T-helper 17 cell (primary cell): ENCODE results near the gene SMARCA4. TPM values are rescaled to one million over a fixed set of nuclear protein-coding genes. Genes with fewer than 3 reads are reported as not detected.
"Not testable (repeated sequence)": the region's sequence is repeated elsewhere in the genome, so short reads cannot be mapped to it uniquely, and the experiment has no call there.

Experiments
- ATAC-seq: fragments of 150-1000 bp; cut with Tn5 transposase; 2 replicates; pipeline ENCODE4 v1.10.0; 2021; ENCODE audit warnings: mild to moderate bottlenecking, moderate library complexity
- DNase-seq, 3 donors: peaks; one replicate each; pipeline versions ENCODE4 v3.0.0 to v3.0.0-alpha.2; 2020 to 2021
- H3K9me3 ChIP-seq: one replicate; pipeline ENCODE4 v1.7.0; 2013; ENCODE audit warnings: low read length, mild to moderate bottlenecking; ENCODE audit not compliant: control insufficient read depth, poor library complexity, severe bottlenecking
- H3K27ac Mint-ChIP-seq: one replicate; pipeline ENCODE4 v1.8.0; 2022; ENCODE audit warnings: mild to moderate bottlenecking, moderate library complexity, mixed read lengths
- H3K27me3 Mint-ChIP-seq: one replicate; pipeline ENCODE4 v1.8.0; 2022; ENCODE audit warnings: mixed read lengths
- H3K36me3 Mint-ChIP-seq: one replicate; pipeline ENCODE4 v1.8.0; 2022; ENCODE audit warnings: low read depth, mixed read lengths
- H3K4me1 Mint-ChIP-seq: one replicate; pipeline ENCODE4 v1.8.0; 2022; ENCODE audit warnings: mild to moderate bottlenecking, mixed read lengths
- H3K4me3 Mint-ChIP-seq: one replicate; pipeline ENCODE4 v1.8.0; 2022; ENCODE audit warnings: mild to moderate bottlenecking, moderate library complexity, mixed read lengths
- total RNA-seq, 4 donors: library from RNA in 2 of 4; stranded (reverse) in 2 of 4; gene quantifications; one replicate each; pipeline ENCODE4 v1.2.3 and lab custom pipeline; 2022 to 2026

SMARCA4 gene
- total RNA-seq, 2 donors from 2014 or later, result 93.9 to 94.0 TPM

DNA sequence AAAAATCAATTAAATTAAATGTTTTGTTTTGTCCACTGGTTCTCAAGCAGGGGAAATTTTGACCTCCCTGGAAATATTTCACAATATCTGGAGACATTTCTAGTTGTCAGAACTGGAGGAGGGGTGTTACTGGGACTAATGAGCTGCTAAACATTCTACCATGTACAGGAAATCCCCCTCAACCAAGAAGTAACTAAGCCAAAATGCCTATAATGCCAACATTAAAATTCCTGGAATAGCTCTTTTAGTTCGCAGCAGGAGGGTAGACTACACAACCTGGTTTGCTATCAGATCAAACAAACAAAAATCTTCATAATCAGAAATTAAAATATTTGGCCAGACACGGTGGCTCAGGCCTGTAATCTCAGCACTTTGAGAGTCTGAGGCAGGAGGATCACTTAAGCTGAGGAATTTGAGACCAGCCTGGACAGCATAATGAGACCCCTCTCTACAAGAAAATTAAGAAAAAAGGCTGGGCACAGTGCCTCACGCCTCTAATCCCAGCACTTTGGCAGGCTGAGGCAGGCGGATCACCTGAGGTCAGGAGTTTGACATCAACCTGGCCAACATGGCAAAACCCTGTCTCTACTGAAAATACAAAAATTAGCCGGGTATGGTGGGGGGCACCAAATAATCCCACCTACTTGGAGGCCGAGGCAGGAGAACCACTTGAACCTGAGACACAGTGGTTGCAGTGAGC, 13.7 kb upstream of the SMARCA4 start:
- Mint-ChIP-seq H3K36me3 (no peaks in the 10 kb centered on the region), H3K4me1 (peaks cover 1% of the 10 kb centered on the region), H3K27ac (no peak overlapping the region), H3K27me3 (no peaks in the 10 kb centered on the region), H3K4me3 (no peak overlapping the region)
- ATAC-seq, result no peak
- DNase-seq, result no peak
- no peaks in the 10 kb centered on the region for H3K9me3 ChIP-seq

DNA sequence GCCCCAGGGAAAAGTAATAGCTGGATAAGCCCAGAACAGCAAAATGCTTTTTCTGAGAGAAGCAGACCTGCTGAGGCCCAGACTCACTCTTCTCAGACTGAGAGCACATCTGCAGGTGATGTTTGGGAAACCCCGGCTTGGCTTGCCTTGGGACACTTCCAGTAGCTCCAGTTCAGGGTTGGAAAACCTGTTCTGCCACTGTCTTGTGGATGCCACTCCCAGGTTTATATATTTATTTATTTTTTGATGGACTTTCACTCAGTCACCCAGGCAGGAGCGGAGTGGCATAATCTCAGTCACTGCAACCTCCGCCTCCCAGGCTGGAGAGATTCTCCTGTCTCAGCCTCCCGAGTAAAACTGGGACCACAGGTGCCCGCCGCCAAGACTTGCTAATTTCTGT, 8.0 kb upstream of the SMARCA4 start:
- DNase-seq (no peak), ATAC-seq (no peak)
- no peaks in the 10 kb centered on the region for H3K27me3 Mint-ChIP-seq
- no peaks in the 10 kb centered on the region for H3K36me3 Mint-ChIP-seq
- no peak overlapping the region for H3K4me3 Mint-ChIP-seq
- no peak overlapping the region for H3K27ac Mint-ChIP-seq
- no peaks in the 10 kb centered on the region for H3K9me3 ChIP-seq
- no peaks in the 10 kb centered on the region for H3K4me1 Mint-ChIP-seq

DNA sequence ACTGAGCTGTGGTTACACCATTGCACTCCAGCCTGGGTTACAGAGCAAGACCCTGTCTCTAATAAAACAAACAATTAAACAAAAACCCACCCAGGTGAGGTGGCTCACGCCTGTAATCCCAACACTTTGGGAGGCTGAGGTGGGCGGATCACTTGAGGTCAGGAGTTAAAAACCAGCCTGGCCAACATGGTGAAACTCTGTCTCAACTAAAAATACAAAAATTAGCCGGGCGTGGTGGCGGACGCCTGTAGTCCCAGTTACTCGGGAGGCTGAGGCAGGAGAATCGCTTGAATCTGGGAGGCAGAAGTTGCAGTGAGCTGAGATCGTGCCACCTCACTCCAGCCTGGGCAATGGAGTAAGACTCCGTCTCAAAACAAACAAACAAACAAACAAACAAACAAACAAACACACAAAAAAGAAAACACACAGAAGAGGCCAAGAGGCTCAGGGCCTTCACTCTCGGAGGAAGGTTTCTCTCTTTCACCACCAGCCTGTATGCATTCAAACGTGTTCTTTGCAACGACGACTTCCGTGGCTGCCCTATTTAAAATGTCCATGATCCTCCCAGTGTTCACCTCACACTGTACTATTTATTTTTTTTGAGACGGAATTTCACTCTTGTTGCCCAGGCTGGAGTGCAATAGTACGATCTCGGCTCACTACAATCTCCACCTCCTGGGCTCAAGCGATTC, 1.4 kb upstream of the SMARCA4 start:
- Mint-ChIP-seq H3K4me3 (peak overlapping the region; percentile 88), H3K4me1 (peaks cover 19% of the 10 kb centered on the region), H3K27ac (peak overlapping the region; percentile 86)
- ATAC-seq, H3K36me3 Mint-ChIP-seq, H3K9me3 ChIP-seq, H3K27me3 Mint-ChIP-seq, DNase-seq: not testable (repeated sequence)

DNA sequence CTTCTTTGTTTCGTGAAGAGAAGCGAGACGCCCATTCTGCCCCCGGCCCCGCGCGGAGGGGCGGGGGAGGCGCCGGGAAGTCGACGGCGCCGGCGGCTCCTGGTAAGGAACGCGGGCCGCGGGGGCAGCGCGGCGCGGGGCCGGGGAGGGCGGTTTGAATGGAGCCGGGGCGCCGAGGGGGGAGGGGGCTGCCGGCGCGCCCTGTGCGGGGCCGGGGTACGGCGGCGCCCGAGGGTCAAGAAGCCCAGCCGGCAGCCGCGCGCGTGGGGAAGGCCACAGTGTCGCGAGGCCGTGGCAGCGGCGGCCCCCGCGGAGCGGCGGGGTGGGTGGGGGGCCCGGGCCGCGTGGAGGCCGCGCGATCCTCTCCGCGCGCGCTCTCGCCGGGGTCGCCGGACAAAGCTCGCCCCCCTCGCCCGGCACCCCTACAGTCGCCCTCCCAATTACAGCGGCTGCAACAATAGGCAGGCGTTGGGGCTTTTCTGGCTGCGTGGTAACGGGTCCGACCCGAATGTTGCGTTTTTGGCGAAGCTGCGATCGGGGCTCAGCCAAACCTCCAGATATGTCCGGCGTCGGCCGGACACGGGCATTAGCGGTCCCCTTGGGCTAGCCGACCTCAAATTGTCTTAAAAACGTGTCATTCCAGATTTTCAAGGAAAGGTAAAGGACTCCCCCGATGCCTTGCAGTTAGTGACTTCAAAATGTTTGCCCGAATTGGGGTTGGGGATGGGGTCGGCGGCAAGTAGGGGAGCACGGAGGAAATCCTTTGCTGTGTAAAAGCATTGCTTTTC, 437 bp downstream of the SMARCA4 start:
- H3K27ac Mint-ChIP-seq, result peak overlapping the region; percentile 88
- peak overlapping the region; percentile 88 for H3K4me3 Mint-ChIP-seq
- DNase-seq (no peak), ATAC-seq (no peak)
- H3K9me3 ChIP-seq, result no peaks in the 10 kb centered on the region
- peaks cover 22% of the 10 kb centered on the region for H3K4me1 Mint-ChIP-seq
- no peaks in the 10 kb centered on the region for H3K36me3 Mint-ChIP-seq
- no peaks in the 10 kb centered on the region for H3K27me3 Mint-ChIP-seq

DNA sequence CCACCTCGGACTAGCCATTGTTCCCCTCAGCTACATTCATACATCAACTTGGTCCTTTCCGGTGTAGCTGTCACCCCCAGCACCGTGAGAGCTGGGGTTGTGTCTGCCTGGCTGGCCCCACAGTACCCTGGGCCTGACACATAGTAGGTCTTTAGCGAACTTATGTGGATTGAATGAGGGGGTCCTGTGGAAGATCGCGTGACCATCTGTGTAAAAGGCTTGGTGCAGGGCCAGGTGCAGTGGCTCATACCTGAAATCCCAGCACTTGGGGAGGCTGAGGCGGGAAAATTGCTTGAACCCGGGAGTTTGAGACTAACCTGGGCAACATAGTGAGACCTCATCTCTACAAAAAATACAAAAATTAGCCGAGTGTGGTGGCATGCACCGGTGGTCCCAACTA, 2.0 kb downstream of the SMARCA4 start:
- DNase-seq, result no peak
- no peaks in the 10 kb centered on the region for H3K9me3 ChIP-seq

DNA sequence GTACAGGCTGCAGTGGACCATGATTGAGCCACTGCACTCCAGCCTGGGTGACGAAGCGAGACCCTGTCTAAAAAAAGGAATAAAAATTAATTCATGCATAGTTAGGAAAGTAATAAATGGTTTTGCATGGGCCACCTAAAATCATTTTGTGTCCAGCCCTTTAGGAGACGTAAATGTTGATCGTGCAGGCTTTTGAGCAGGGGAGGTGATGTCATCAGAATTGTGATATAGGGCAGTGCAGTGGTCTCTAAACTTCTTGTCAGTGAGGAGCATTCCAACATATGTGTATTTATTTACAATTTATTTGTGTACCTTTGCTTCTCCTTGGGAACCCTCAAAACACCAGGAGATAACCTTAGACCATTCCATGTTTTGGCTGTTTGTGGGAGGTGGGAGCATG, 3.0 kb downstream of the SMARCA4 start:
- no peaks in the 10 kb centered on the region for H3K27me3 Mint-ChIP-seq
- ATAC-seq, result no peak
- H3K4me1 Mint-ChIP-seq, result peaks cover 29% of the 10 kb centered on the region
- no peaks in the 10 kb centered on the region for H3K9me3 ChIP-seq
- peak overlapping the region; percentile 92 for H3K27ac Mint-ChIP-seq
- no peak for DNase-seq
- no peaks in the 10 kb centered on the region for H3K36me3 Mint-ChIP-seq
- peak overlapping the region; percentile 5 for H3K4me3 Mint-ChIP-seq

More for the DNA sequence above, 2.0 kb downstream of the SMARCA4 start:
- no peaks in the 10 kb centered on the region for H3K36me3 Mint-ChIP-seq
- ATAC-seq, result no peak
- H3K27ac Mint-ChIP-seq, result peak overlapping the region; percentile 88
- H3K27me3 Mint-ChIP-seq, result no peaks in the 10 kb centered on the region
- peaks cover 26% of the 10 kb centered on the region for H3K4me1 Mint-ChIP-seq
- H3K4me3 Mint-ChIP-seq, result peak overlapping the region; percentile 49

DNA sequence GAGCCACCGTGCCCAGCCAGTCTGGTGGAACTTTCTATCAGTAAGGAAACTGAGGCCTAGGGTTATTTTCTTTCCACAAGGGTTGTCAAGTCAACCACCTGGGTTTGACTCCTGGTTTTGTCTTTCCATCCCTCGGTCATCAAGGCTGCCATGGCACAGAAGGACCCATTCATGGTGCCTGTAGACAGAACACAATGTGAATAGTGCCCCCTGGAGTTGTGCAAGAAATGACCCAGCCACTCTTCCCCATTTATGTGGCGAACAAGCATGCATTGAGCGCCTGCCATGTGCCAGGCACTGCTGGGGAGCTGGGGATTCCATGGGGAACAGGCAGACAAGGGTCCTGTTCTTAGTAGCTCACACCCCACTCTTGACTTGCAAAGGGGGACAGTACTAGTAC, 4.1 kb downstream of the SMARCA4 start:
- peaks cover 33% of the 10 kb centered on the region for H3K4me1 Mint-ChIP-seq
- H3K36me3 Mint-ChIP-seq, result no peaks in the 10 kb centered on the region
- peak overlapping the region; percentile 92 for H3K27ac Mint-ChIP-seq
- H3K4me3 Mint-ChIP-seq, result no peak overlapping the region
- H3K9me3 ChIP-seq, result no peaks in the 10 kb centered on the region
- no peaks in the 10 kb centered on the region for H3K27me3 Mint-ChIP-seq
- DNase-seq (no peak), ATAC-seq (no peak)

DNA sequence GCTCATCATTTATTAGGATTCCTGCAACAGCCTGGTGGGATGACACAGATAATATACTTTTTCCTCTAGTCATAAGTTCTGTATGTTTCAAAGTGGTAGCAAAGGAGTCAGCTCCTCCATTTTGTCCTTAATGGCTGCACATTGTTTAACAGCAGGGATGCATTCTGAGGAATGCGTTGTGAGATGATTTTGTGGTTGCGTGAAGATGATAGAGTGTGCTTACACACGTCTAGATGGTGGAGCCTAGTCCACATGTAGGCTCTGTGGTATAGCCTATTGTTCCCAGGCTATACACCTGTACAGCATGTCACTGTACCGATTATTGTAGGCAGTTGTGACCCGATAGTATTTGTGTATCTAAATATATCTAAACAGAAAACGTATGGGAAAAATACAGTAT, 4.6 kb downstream of the SMARCA4 start:
- no peak for DNase-seq
- peaks cover 37% of the 10 kb centered on the region for H3K4me1 Mint-ChIP-seq
- H3K36me3 Mint-ChIP-seq, result no peaks in the 10 kb centered on the region
- no peak overlapping the region for H3K27ac Mint-ChIP-seq
- ATAC-seq, result no peak
- H3K4me3 Mint-ChIP-seq, result no peak overlapping the region
- no peaks in the 10 kb centered on the region for H3K9me3 ChIP-seq
- no peaks in the 10 kb centered on the region for H3K27me3 Mint-ChIP-seq

DNA sequence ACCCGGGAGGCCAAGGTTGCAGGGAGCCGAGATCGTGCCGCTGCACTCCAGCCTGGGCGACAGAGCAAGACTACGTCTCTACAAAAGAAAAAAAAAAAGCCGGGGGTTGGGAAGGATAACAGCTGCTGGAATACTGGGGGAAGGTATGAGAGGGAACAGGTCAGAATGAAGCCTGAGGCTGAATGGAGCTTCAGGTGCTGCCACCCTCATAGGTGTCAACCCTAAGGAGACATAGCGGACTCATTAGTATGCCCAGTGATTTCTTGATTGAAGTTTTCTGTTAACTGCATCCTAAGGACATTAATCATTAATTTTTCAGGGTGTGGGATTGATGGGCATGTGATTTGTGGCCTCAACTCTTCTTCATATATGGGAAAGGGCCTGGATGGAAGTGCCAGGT, 6.0 kb downstream of the SMARCA4 start:
- ATAC-seq (no peak), DNase-seq (no peak)
- H3K27ac Mint-ChIP-seq, result no peak overlapping the region
- no peaks in the 10 kb centered on the region for H3K9me3 ChIP-seq
- peaks cover 41% of the 10 kb centered on the region for H3K4me1 Mint-ChIP-seq
- H3K27me3 Mint-ChIP-seq, result no peaks in the 10 kb centered on the region
- H3K36me3 Mint-ChIP-seq, result no peaks in the 10 kb centered on the region
- no peak overlapping the region for H3K4me3 Mint-ChIP-seq

DNA sequence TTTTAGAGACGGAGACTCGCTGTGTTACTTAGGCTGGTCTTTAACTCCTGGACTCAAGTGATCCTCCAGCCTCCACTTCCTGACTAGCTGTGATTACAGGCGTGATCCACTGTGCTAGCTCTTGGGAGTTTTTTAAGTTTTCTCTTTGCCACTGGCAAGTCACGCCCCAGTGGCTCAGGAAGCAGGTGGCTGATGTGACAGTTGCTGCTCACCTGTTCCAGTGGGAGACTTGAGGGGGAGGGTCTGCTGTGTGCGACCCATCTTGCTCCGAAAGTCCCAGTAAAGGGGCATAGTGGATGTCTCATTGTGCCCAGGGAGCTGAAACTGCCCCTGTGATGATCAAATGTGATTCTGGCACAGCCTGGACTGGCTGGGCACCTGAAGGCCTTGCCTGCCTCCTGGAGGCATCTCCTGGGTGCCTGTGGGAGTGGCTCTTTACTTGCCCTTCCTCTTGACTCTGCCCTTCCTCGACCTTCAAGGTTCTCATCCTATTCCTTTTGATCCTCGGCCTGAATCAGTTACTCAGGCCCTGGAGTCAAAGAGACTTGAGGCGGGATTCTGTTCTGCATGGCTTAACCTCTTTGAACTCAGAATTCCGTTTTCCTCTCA, 7.8 kb downstream of the SMARCA4 start:
- H3K9me3 ChIP-seq, result no peaks in the 10 kb centered on the region
- Mint-ChIP-seq H3K27me3 (no peaks in the 10 kb centered on the region), H3K27ac (peak overlapping the region; percentile 82), H3K4me1 (peaks cover 35% of the 10 kb centered on the region), H3K4me3 (no peak overlapping the region), H3K36me3 (no peaks in the 10 kb centered on the region)
- ATAC-seq (no peak), DNase-seq (no peak)

DNA sequence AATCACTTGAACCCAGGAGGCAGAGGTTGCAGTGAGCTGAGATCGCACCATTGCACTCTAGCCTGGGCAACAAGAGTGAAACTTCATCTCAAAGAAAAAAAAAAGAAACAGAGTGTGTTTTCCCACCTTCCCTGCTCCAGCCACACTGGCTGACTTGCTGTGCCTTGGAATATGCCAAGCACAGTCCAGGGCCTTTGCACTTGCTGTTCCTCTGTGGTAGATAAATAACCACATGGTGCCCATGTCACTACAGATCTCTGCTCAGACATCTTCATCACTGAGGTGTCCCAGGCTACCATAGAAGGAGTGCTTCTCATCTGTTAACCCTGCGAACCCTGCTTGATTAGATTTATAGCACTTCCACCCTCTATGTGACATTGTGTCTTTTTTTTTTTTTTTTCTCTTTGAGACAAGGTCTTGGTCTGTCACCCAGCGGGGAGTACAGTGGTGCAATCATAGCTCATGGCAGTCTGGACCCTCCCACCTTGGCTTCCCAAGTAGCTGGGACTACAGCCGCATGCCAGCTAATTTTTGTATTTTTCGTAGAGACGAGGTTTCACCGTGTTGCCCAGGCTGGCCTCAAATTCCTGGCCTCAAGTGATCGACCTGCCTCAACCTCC, 10.4 kb downstream of the SMARCA4 start:
- H3K4me1 Mint-ChIP-seq, result peaks cover 35% of the 10 kb centered on the region
- no peak overlapping the region for H3K4me3 Mint-ChIP-seq
- no peak overlapping the region for H3K27ac Mint-ChIP-seq
- DNase-seq, result no peak
- no peaks in the 10 kb centered on the region for H3K36me3 Mint-ChIP-seq
- no peaks in the 10 kb centered on the region for H3K27me3 Mint-ChIP-seq
- no peaks in the 10 kb centered on the region for H3K9me3 ChIP-seq
- ATAC-seq, result no peak

DNA sequence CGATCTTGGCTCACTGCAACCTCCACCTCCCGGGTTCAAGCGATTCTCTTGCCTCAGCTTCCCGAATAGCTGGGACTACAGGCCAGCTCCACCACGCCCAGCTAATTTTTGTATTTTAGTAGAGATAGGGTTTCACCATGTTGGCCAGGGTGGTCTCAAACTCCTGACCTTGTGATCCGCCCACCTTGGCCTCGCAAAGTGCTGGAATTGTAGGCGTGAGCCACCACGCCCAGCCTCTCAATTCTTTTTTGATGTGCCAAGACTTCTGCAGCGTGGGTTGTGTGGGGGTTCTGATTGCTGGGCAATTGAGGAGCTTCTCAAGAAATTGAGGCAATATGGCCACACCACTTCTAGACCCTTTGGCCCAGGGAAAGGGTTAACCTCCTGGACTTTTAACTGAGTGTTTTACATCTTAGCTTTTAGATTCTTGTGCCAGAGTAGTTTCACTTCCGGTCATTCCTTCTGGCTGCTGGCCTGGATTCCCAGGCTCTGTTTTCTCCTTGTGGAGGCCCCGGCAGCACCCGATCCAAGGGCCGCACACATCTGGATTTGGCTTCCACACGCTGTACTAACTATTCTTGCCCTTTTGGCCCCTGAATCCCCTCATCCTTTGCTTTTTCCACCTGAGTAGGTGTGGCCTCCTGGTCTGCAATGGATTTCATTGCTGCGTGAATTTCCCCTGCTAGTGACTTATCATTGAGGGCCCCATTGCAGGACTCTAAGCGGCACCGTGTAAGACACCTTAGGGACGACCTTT, 14.7 kb downstream of the SMARCA4 start:
- Mint-ChIP-seq H3K4me1 (peaks cover 19% of the 10 kb centered on the region), H3K27me3 (no peaks in the 10 kb centered on the region), H3K36me3 (no peaks in the 10 kb centered on the region), H3K27ac (no peak overlapping the region), H3K4me3 (peak overlapping the region; percentile 9)
- no peaks in the 10 kb centered on the region for H3K9me3 ChIP-seq
- no peak for ATAC-seq
- DNase-seq, result no peak
